Loucy (cell line): ENCODE measurements around the gene PTK6.

Source experiments
- CTCF ChIP-seq: fragments of 200-600 bp; sonication (generic); conservative IDR thresholded peaks from 2 replicates; pipeline ENCODE4 v1.5.1; 2014; ENCODE audit warnings: mild to moderate bottlenecking, antibody characterized with exemption, low read length
- EZH2phosphoT487 ChIP-seq: fragments of 200-600 bp; IDR thresholded peaks from 2 replicates; pipeline ENCODE4 v1.6.1; 2018; ENCODE audit warnings: antibody characterized with exemption, mild to moderate bottlenecking, moderate library complexity, borderline replicate concordance

GRCh38 chr20:63558804-63559484 is 21.8 kb upstream of the PTK6 start:
- TF ChIP-seq CTCF (no peak), EZH2phosphoT487 (no peak)
